Measurements from ENCODE around the gene SREBF2. TPM values are rescaled to one million over a fixed set of nuclear protein-coding genes. Genes with fewer than 3 reads are reported as not detected.

SREBF2 gene
- total RNA-seq, 4 donors from 2014 or later = 21.4 to 28.0 (median 25.3) TPM

DNA sequence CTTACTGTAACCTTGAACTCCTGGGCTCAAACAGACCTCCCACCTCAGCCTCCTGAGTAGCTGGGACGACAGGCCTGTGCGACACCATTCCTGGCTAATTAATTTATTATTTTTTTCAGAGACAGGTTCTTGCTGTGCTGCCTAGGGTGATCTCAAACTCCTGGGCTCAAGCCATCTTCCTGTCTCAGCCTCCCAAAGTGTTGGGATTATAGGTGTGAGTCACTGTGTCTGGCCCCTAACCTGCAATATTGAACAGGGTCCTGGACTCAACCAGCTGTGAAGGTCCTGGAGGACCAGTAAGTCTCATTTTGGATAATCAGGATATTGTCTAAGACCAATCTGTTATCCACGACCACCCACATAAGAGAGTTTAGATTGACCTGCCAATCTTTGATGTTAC is 17.2 kb upstream of the SREBF2 start:
- TF ChIP-seq, protein P1, sequence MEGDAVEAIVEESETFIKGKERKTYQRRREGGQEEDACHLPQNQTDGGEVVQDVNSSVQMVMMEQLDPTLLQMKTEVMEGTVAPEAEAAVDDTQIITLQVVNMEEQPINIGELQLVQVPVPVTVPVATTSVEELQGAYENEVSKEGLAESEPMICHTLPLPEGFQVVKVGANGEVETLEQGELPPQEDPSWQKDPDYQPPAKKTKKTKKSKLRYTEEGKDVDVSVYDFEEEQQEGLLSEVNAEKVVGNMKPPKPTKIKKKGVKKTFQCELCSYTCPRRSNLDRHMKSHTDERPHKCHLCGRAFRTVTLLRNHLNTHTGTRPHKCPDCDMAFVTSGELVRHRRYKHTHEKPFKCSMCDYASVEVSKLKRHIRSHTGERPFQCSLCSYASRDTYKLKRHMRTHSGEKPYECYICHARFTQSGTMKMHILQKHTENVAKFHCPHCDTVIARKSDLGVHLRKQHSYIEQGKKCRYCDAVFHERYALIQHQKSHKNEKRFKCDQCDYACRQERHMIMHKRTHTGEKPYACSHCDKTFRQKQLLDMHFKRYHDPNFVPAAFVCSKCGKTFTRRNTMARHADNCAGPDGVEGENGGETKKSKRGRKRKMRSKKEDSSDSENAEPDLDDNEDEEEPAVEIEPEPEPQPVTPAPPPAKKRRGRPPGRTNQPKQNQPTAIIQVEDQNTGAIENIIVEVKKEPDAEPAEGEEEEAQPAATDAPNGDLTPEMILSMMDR (IDR thresholded peaks at IDR 0.05; ENCODE audit: low read depth) = no peak

GRCh38 chr22:41816241-41816640 is 16.7 kb upstream of the SREBF2 start:
- TF ChIP-seq, protein P1 (IDR thresholded peaks at IDR 0.05; ENCODE audit: low read depth) = no peak

DNA sequence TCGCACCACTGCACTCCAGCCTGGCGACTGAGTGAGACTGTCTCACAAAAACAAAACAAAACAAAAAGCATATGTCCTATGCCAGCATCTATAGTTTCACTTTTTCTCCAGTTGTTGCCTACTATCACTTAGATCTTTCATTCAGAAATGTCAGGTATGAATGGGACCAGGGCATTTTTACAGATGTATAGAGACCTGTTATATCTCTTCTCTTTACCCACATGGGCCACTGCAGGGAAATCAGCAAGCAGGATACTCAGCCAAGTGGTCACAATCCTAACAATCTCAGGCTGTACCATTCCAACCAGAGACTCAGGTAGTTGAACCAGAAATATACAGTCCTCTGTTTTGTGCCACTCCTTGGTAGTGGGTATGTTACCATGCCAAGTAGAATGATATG is 16.0 kb upstream of the SREBF2 start:
- TF ChIP-seq, protein P1 (IDR thresholded peaks at IDR 0.05; ENCODE audit: low read depth) = no peak

DNA sequence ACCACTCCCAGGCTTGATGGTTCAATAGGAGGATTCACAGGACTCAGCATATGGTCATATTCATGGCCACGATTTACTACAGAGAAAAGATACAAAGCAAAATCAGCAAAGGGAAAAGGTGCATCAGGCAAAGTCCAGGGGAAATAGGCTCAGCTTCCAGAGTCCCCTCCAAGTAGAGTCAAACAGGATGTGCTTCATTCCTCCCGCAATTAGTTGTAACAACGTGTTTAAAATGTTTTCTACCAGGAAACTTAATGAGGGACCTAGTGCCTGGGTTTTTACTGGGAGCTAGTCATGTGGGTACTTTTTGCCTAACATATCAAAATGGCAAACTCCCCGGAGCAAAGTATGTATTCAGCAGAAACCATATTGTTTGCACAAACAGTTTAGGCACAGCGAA is 14.9 kb upstream of the SREBF2 start:
- TF ChIP-seq, protein P1 (IDR thresholded peaks at IDR 0.05; ENCODE audit: low read depth) = no peak

DNA sequence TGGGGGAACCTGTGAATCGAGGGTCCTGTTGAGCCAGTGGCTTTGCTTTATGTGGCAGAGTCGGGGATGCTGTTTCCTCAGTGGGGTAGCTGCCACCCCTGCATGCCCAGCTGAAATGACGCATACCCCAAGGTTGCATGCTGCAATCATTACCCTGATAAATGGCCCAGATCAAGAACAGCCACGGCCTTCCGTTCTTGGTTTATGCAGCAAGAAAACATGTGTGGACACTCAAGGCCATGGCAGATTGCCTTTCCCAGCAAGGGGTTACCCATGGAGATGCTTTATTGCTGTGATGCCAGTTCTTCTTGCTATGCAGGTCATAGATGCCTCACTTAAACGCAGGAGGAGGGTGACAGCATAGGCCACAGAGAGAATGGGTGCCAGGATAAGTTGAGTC is 14.3 kb upstream of the SREBF2 start:
- TF ChIP-seq, protein P1 (IDR thresholded peaks at IDR 0.05; ENCODE audit: low read depth) = no peak

DNA sequence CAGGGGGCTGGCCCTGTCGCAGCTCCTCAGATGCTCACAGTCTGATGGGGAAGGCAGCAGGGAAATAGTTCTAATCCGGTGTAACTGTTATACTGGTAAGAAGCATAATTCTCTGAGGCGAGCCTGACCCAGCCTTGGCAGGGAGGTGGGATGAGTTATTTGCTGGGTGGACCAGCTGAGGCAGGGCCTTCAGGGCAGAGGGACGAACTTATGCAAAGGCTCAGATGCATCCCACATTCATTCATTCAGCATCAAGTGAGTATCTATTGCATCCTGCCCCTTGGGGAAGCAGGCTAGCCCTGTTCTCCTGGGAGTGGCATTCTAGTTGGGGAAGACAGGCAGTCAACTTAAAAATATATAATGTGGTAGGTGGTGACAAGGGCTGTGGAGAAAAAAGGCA is 13.6 kb upstream of the SREBF2 start:
- TF ChIP-seq, protein P1 (IDR thresholded peaks at IDR 0.05; ENCODE audit: low read depth) = no peak

GRCh38 chr22:41820447-41820846 is 12.5 kb upstream of the SREBF2 start:
- TF ChIP-seq, protein P1 (IDR thresholded peaks at IDR 0.05; ENCODE audit: low read depth) = no peak
